NCI-H1048 (cell line): Measurements from ENCODE around the gene MYO6.

Experiments
- DNase-seq: peaks from one replicate; lab custom pipeline; 2025; lab: John Stamatoyannopoulos, UW

Gene MYO6

DNA sequence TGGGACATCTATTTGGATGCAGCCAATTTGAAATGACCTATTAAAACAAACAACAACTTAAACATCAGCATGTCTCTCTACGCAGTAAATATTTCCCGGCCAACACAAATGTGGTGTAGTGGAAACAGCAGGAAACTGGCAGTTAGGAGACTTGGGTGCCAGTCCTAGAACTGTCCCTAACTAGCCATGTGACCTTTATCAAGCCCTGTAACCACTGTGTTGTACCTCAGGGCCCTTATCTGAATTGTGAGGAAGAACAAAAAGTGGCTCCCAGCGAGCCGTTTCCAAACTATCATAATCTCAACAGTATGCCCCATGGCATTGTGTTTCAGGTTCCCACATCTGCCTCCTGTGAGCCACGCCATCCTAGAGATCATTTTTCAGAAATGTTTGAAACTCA is 198.9 kb downstream of the MYO6 start:
- no peak for DNase-seq

GRCh38 chr6:75952128-75952527 is 203.1 kb downstream of the MYO6 start:
- DNase-seq, result no peak

DNA sequence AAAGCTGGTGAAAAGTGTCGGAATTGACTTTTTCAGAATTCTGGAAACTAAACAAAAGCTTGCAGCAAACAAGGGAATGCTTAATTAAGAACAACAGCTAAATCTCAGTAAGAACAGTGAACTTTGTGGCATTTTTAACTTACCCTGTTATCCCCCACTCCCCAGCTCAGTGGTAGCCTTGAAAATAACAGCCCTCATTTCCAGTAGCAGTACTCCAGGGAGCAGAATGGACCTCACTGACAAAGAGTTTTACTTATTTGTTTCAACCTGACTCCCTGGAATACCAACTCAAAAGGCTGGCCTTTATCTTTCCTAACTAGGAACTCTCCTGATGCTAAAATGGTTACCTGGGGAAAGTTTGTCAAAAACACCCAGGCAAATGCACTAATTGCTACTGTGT is 214.5 kb downstream of the MYO6 start:
- DNase-seq, result no peak

DNA sequence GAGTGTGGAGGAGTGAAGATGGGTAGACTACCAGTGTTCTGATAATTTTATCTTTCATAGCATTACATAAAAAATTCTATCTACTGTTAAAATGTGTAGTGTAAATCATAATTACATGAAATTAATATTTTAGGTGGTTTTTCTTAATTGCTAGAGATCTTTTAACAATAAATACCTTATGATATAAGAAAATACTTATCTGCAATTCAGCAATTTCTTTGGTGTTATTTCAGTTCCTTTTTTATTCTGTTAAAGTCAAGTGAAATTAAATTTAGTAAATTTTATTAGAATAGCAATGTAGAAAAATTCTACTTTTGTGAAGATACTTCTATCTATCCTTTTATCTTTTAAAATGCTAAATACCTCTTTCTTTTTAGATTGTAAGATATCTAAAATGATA is 219.1 kb downstream of the MYO6 start:
- no peak for DNase-seq
